HG03064 (cell line): ENCODE results near the gene SMIM7.

ENCODE experiments used
- ATAC-seq: cut with Tn5 transposase; IDR thresholded peaks from one replicate; pipeline ENCODE4 v1.9.1; 2021; ENCODE audit warnings: low read depth; ENCODE audit not compliant: unreplicated experiment

The SMIM7 gene

GRCh38 chr19:16599655-16600346 is 60.1 kb downstream of the SMIM7 start:
- no peak for ATAC-seq

- no peak for ATAC-seq
Observed at GRCh38 chr19:16598848-16599247, 61.1 kb downstream of the SMIM7 start.

- no peak for ATAC-seq
Observed at GRCh38 chr19:16596399-16596798, 63.5 kb downstream of the SMIM7 start.
